Measurements from ENCODE around the gene PMM2. TPM values are rescaled to one million over a fixed set of nuclear protein-coding genes. Genes with fewer than 3 reads are reported as not detected.
"Not testable (repeated sequence)": the region's sequence is repeated elsewhere in the genome, so short reads cannot be mapped to it uniquely, and the experiment has no call there.

PMM2 gene
- total RNA-seq, 1 donor from 2014 or later: 47.6 TPM

DNA sequence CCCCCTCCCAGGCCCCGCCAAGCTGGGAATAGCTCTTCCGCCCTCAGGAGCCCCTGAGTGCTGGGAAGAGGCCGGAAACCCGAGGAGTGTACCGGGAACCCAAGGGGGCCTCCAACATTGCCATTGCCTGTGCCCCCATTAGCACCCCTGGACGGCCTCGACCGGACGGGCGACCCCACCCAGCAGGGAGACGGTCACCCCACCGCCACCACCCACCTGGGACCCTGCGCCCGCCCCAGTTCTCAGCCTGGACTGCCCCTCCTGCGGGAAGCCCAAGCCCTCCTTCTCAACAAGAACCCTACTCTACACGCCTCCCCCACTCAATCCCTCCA is 69.2 kb downstream of the PMM2 start:
- Mint-ChIP-seq H3K9me3 (ENCODE audit: low read depth) (no peaks in the 10 kb centered on the region), H3K36me3 (ENCODE audit: low read depth) (no peaks in the 10 kb centered on the region), H3K4me1 (ENCODE audit: low read depth) (peaks cover 72% of the 10 kb centered on the region), H3K4me3 (ENCODE audit: unreplicated experiment) (peak overlapping the region; percentile 94), H3K27ac (ENCODE audit: unreplicated experiment) (peak overlapping the region; percentile 93), H3K27me3 (ENCODE audit: low read depth) (no peaks in the 10 kb centered on the region)
- no peak for DNase-seq (ENCODE audit: low spot score)
- TF ChIP-seq, protein P1, sequence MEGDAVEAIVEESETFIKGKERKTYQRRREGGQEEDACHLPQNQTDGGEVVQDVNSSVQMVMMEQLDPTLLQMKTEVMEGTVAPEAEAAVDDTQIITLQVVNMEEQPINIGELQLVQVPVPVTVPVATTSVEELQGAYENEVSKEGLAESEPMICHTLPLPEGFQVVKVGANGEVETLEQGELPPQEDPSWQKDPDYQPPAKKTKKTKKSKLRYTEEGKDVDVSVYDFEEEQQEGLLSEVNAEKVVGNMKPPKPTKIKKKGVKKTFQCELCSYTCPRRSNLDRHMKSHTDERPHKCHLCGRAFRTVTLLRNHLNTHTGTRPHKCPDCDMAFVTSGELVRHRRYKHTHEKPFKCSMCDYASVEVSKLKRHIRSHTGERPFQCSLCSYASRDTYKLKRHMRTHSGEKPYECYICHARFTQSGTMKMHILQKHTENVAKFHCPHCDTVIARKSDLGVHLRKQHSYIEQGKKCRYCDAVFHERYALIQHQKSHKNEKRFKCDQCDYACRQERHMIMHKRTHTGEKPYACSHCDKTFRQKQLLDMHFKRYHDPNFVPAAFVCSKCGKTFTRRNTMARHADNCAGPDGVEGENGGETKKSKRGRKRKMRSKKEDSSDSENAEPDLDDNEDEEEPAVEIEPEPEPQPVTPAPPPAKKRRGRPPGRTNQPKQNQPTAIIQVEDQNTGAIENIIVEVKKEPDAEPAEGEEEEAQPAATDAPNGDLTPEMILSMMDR (IDR thresholded peaks at IDR 0.05): no peak

DNA sequence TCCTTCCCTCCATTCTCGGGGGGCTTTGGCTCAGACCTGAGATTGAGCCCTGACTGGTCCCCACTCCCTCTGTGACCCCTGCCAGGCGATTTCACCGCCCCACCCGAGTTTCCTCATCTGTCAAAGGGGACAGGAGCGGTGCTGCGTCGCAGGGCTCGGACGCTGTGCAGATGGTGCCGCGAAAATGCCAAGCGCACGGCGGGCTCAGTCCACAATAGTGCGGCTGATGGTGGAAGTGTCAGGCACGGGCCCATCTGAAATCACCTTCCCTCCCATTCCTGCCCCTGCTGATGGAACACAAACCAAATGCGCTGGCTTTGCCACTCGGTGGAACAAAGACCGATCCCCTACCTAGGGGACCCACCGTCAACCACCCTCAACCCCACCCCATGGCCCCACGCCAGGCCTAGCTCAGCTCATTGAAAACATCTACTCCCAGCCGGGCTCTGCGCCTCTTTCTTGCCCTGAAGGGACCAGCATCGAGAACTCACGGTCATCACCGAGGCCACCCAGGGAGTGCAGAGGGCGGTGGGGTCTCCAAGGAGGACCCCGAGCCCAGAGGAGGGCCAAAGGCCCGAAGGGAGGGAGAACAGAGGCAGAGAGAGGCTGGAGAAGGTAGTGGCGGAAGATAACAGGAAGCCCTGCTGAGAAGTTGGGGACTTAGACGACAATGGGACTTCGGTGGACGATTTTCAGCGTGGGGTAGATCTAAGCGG is 69.7 kb downstream of the PMM2 start:
- H3K4me3 Mint-ChIP-seq (ENCODE audit: unreplicated experiment): peak overlapping the region; percentile 94
- peaks cover 68% of the 10 kb centered on the region for H3K4me1 Mint-ChIP-seq (ENCODE audit: low read depth)
- TF ChIP-seq, protein P1 (IDR thresholded peaks at IDR 0.05): no peak
- no peaks in the 10 kb centered on the region for H3K27me3 Mint-ChIP-seq (ENCODE audit: low read depth)
- H3K36me3 Mint-ChIP-seq (ENCODE audit: low read depth): no peaks in the 10 kb centered on the region
- no peak for DNase-seq (ENCODE audit: low spot score)
- H3K27ac Mint-ChIP-seq (ENCODE audit: unreplicated experiment): peak overlapping the region; percentile 93
- no peaks in the 10 kb centered on the region for H3K9me3 Mint-ChIP-seq (ENCODE audit: low read depth)

DNA sequence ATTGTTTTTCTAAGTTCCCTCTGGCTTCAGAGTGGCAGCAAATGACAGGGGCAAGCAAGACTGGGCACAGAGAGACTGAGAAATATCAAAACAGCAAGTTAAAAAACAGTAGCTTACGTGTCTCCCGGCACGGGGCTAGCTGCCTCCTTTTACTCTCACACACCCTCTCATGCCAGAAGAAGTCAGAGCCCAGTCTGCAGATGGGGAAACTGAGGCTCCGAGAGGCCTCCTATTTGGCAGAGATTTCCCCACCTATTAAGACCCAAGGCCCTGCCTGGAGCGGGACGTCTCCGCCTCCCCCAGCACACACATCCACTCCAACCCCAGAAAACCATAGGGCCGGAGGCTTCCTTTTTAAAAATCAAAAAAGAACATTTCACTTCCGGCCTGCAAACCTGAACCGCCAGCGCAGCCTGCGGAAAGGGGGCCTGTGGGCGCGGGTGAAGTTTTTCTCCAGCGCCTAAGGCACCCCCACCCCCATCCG is 70.3 kb downstream of the PMM2 start:
- DNase-seq (ENCODE audit: low spot score): no peak
- Mint-ChIP-seq H3K4me1 (ENCODE audit: low read depth) (peaks cover 62% of the 10 kb centered on the region), H3K27ac (ENCODE audit: unreplicated experiment) (peak overlapping the region; percentile 93), H3K27me3 (ENCODE audit: low read depth) (no peaks in the 10 kb centered on the region), H3K4me3 (ENCODE audit: unreplicated experiment) (peak overlapping the region; percentile 94), H3K36me3 (ENCODE audit: low read depth) (no peaks in the 10 kb centered on the region), H3K9me3 (ENCODE audit: low read depth) (no peaks in the 10 kb centered on the region)
- TF ChIP-seq, protein P1 (IDR thresholded peaks at IDR 0.05): no peak

DNA sequence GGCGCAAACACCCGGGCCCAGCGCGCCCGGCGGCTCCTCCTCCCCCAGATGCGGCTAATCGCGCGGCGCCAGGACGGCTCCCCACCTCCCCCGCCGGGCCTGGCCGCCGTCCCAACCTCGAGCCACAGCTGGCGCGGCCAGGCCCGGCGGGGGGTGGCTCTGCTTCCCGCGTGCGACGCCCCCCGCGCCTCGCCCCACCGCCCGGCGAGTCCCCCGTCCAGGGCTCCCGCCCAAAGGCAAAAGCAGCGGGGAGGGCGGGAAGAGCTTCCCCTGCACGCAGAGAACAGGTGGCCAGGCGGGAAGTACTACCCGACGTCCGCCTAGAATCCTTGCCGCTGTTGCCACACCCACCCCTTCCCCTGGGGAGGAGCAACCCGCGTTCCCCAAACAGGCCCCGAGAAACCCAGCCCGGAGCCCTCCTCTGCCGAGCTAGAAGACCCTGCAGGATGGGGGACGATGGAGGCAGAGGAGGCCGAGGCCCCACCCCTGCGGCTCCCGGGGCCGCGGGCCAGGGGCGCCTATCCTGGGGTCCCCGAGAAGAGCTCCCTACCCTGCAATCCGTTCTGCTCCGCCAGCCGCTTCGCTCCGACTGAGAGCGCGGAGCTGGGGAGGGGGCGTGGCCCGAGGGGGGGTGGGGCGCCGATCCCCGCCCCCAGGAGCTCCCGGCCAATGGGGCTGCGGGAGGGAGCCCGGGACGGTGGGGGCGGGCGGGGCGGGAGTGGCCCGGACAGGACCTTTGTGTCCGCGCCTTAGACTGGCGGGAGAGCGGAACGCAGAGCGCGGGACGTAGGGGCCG is 71.0 kb downstream of the PMM2 start, which contains the start of gene CARHSP1:
Gene CARHSP1, minus strand, starts transcription at position 591 of the 796 bp plus-strand sequence. CDS start 9,678 bp downstream, outside the sequence.
- no peaks in the 10 kb centered on the region for H3K36me3 Mint-ChIP-seq (ENCODE audit: low read depth)
- DNase-seq (ENCODE audit: low spot score): no peak
- peak within 1 kb of the TSS; percentile 93 for H3K27ac Mint-ChIP-seq (ENCODE audit: unreplicated experiment)
- TF ChIP-seq, protein P1 (IDR thresholded peaks at IDR 0.05): no peak
- no peaks in the 10 kb centered on the region for H3K9me3 Mint-ChIP-seq (ENCODE audit: low read depth)
- no peaks in the 10 kb centered on the region for H3K27me3 Mint-ChIP-seq (ENCODE audit: low read depth)
- peak within 1 kb of the TSS; percentile 94 for H3K4me3 Mint-ChIP-seq (ENCODE audit: unreplicated experiment)
- peaks cover 55% of the 10 kb centered on the region for H3K4me1 Mint-ChIP-seq (ENCODE audit: low read depth)

DNA sequence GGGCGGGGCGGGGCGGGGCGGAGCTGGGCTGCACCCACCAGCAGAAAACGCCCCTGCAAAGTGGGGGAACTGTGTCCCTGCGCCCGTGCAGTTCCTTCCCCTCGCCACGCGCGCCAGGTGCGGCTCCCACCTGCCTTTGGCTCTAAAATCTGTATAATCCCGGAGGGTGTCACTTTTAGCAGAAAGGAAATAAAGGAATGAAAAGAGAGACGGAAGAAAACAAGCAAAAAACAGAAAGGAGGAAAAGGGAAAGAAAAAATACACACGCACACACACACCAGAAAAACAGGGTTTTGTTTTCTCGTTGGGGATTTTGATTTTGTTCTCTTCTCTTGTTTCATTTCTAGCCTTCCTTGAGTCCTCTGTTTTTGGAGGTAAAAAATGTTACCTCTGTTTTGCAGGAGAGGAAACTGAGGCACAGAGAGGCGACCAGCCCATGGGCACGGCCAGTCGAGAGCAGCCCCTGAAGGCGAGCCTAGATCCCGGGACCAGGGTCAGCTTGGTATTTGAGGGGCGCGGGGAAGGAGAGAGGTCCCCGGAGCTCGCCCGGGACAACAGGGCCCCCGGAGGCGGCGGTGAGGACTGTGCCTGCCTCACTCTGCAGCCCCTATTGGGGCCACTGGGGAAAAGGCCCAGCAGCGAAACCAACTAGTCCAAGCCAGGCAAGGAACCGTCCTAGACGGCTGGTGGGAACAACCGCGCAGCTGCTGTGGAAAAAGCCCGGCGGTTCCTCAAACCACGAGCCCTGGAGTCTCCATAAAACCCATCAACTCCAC is 71.8 kb downstream of the PMM2 start:
- Mint-ChIP-seq H3K27ac (ENCODE audit: unreplicated experiment) (peak overlapping the region; percentile 50), H3K36me3 (ENCODE audit: low read depth) (no peaks in the 10 kb centered on the region)
- no peak for DNase-seq (ENCODE audit: low spot score)

DNA sequence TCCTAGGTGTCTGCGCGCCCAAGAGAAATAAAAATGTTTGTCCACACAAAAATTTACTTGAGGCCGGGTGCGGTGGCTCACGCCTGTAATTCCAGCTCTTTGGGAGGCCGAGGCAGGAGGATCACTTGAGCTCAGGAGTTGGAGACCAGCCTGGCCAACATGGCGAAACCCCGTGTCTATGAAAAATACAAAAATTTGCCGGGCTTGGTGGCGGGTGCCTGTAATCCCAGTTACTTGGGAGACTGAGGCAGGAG is 72.3 kb downstream of the PMM2 start:
- not testable (repeated sequence) for H3K9me3 Mint-ChIP-seq (ENCODE audit: low read depth); H3K27me3 Mint-ChIP-seq (ENCODE audit: low read depth); H3K4me3 Mint-ChIP-seq (ENCODE audit: unreplicated experiment); H3K27ac Mint-ChIP-seq (ENCODE audit: unreplicated experiment); H3K36me3 Mint-ChIP-seq (ENCODE audit: low read depth); DNase-seq (ENCODE audit: low spot score)
- peaks cover 47% of the 10 kb centered on the region for H3K4me1 Mint-ChIP-seq (ENCODE audit: low read depth)

More for the DNA sequence above, 71.8 kb downstream of the PMM2 start:
- Mint-ChIP-seq H3K27me3 (ENCODE audit: low read depth) (no peaks in the 10 kb centered on the region), H3K4me1 (ENCODE audit: low read depth) (peaks cover 51% of the 10 kb centered on the region), H3K9me3 (ENCODE audit: low read depth) (no peaks in the 10 kb centered on the region), H3K4me3 (ENCODE audit: unreplicated experiment) (peak overlapping the region; percentile 70)
- TF ChIP-seq, protein P1 (IDR thresholded peaks at IDR 0.05): peak; percentile 3

All from chondrocyte (in vitro differentiated cells).